Neural cell (in vitro differentiated cells): ENCODE results near the gene TAS2R7. TPM values are rescaled to one million over a fixed set of nuclear protein-coding genes. Genes with fewer than 3 reads are reported as not detected.

ENCODE experiments used
- H2AFZ ChIP-seq: fragments of 200-600, 300-800 bp; sonication (generic), shearing (Covaris generic); 2 replicates; pipeline ENCODE4 v1.6.0; 2014; ENCODE audit warnings: low read depth, mild to moderate bottlenecking, antibody characterized with exemption, low read length, moderate library complexity
- H3F3A ChIP-seq: fragments of 200-600 bp; shearing (Covaris generic); 2 replicates; pipeline ENCODE4 v1.6.1; 2016; ENCODE audit warnings: mild to moderate bottlenecking, moderate library complexity, mixed read lengths, antibody characterized with exemption, low read length; ENCODE audit not compliant: insufficient read depth, poor library complexity, severe bottlenecking
- H3K27ac ChIP-seq: fragments of 200-600, 300-800 bp; sonication (generic), shearing (Covaris generic); 2 replicates; pipeline ENCODE4 v1.5.1; 2014; ENCODE audit warnings: mild to moderate bottlenecking, low read length, moderate library complexity
- H3K27me3 ChIP-seq: fragments of 300-800, 200-600 bp; sonication (generic), shearing (Covaris generic); 2 replicates; pipeline ENCODE4 v1.6.0; 2014; ENCODE audit warnings: mild to moderate bottlenecking, low read depth, low read length, moderate library complexity; ENCODE audit not compliant: insufficient read depth
- H3K36me3 ChIP-seq: fragments of 300-800, 200-600 bp; sonication (generic), shearing (Covaris generic); 2 replicates; pipeline ENCODE4 v1.5.1; 2014; ENCODE audit warnings: mild to moderate bottlenecking, antibody characterized with exemption, low read length, moderate library complexity; ENCODE audit not compliant: insufficient read depth
- H3K4me2 ChIP-seq: fragments of 300-800, 200-600 bp; sonication (generic), shearing (Covaris generic); 2 replicates; pipeline ENCODE4 v1.6.0; 2014; ENCODE audit warnings: mild to moderate bottlenecking, low read length
- H3K4me3 ChIP-seq: fragments of 300-800, 200-600 bp; sonication (generic), shearing (Covaris generic); 2 replicates; pipeline ENCODE4 v1.5.1; 2014; ENCODE audit warnings: mild to moderate bottlenecking, low read length, moderate library complexity
- H3K79me2 ChIP-seq: fragments of 200-600 bp; shearing (Covaris generic); replicated peaks from 2 replicates; pipeline ENCODE4 v1.6.0; 2014; ENCODE audit warnings: mild to moderate bottlenecking, low read length, moderate library complexity; ENCODE audit not compliant: insufficient read depth
- H3K9ac ChIP-seq: fragments of 300-800, 200-600 bp; sonication (generic), shearing (Covaris generic); 2 replicates; pipeline ENCODE4 v1.6.1; 2016; ENCODE audit warnings: mild to moderate bottlenecking, low read length, mixed read lengths
- H3K9me2 ChIP-seq: fragments of 200-600 bp; shearing (Covaris generic); 2 replicates; pipeline ENCODE4 v1.6.1; 2016; ENCODE audit warnings: mild to moderate bottlenecking, low read length, mixed read lengths; ENCODE audit not compliant: insufficient read depth
- H3K9me3 ChIP-seq: fragments of 200-600, 300-800 bp; sonication (generic), shearing (Covaris generic); 2 replicates; pipeline ENCODE4 v1.6.1; 2016; ENCODE audit warnings: mild to moderate bottlenecking, mixed run types, low read length, moderate library complexity, mixed read lengths
- H4K20me1 ChIP-seq: fragments of 200-600 bp; shearing (Covaris generic); 2 replicates; pipeline ENCODE4 v1.6.1; 2016; ENCODE audit warnings: mild to moderate bottlenecking, mixed run types; ENCODE audit not compliant: insufficient read depth
- EP300 ChIP-seq: fragments of 450-650 bp; conservative IDR thresholded peaks from 2 replicates; pipeline ENCODE4 v1.6.1; 2014; ENCODE audit warnings: antibody characterized with exemption, mild to moderate bottlenecking, moderate library complexity; ENCODE audit not compliant: poor library complexity, severe bottlenecking
- EZH2 ChIP-seq: fragments of 200-600, 300-800 bp; shearing (Covaris generic), sonication (generic); IDR thresholded peaks from 2 replicates; pipeline ENCODE4 v1.6.1; 2014; ENCODE audit warnings: antibody characterized with exemption, low read length, borderline replicate concordance, mild to moderate bottlenecking; ENCODE audit not compliant: insufficient read depth, poor library complexity, severe bottlenecking
- MXI1 ChIP-seq: fragments of 450-650 bp; conservative IDR thresholded peaks from 2 replicates; pipeline ENCODE4 v1.6.1; 2014; ENCODE audit warnings: antibody characterized with exemption, mild to moderate bottlenecking; ENCODE audit not compliant: poor library complexity, severe bottlenecking
- POLR2AphosphoS5 ChIP-seq: IDR thresholded peaks from 2 replicates; pipeline ENCODE4 v1.6.1; 2012
- RAD21 ChIP-seq: fragments of 450-650 bp; conservative IDR thresholded peaks from 2 replicates; pipeline ENCODE4 v1.6.1; 2014; ENCODE audit warnings: antibody characterized with exemption, mild to moderate bottlenecking, moderate library complexity
- REST ChIP-seq: IDR thresholded peaks from 2 replicates; pipeline ENCODE4 v1.6.1; 2012; ENCODE audit warnings: borderline replicate concordance
- SMC3 ChIP-seq: fragments of 450-650 bp; conservative IDR thresholded peaks from 2 replicates; pipeline ENCODE4 v1.6.1; 2014; ENCODE audit warnings: antibody characterized with exemption, mild to moderate bottlenecking, moderate library complexity; ENCODE audit not compliant: poor library complexity
- TAF1 ChIP-seq: IDR thresholded peaks from 2 replicates; pipeline ENCODE4 v1.6.1; 2012; ENCODE audit warnings: low read depth
- polyA plus RNA-seq: library from polyadenylated mRNA; depleted of rRNA; stranded (reverse); fragments of >200 nt; gene quantifications from 2 replicates; pipeline ENCODE4 v1.2.3, GENCODE V29; 2014
- TF ChIP-seq, protein P1 (sequence below): fragments of 450-650 bp; IDR thresholded peaks from 2 replicates; pipeline ENCODE4 v1.5.1; 2014; ENCODE audit warnings: antibody characterized with exemption, mild to moderate bottlenecking, moderate library complexity; ENCODE audit not compliant: poor library complexity, severe bottlenecking

TAS2R7 gene
- polyA plus RNA-seq, 1 donor from 2014 or later, result not detected

DNA sequence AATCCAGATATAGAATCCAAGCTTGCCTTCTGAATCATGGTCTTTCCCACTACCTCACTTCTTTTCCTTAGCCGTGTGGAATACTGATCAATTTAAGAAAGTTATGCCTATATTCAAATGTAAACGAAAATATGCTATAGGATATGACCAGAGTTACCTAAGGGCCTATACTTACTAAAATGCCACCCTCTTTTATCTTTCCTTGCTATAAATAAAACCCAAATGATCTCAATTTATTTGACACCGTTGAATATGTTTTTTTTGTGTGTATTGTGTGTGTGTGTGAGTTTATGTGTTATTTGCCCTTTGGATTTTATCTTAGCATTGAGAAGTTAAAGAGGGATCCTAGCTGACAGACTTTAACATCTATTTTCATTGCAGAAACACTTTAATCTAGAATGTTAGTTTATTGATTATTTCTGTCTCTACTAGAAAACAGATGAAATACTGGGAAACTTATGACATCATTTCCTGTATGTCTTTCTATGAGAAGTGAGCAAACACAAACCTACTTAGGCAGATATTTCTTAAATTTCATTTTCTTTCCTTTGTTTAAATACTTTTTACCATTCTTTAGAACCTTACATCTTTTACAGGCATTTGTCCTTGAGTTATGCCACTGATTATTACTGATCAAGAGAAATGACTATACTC is 9.6 kb upstream of the TAS2R7 start:
- no peaks in the 10 kb centered on the region for H3K9me3 ChIP-seq
- H3K79me2 ChIP-seq, result no peaks in the 10 kb centered on the region
- no peak overlapping the region for H2AFZ ChIP-seq
- H3K9ac ChIP-seq, result no peak overlapping the region
- H3K4me3 ChIP-seq, result no peak overlapping the region
- H3K4me2 ChIP-seq, result no peak overlapping the region
- H4K20me1 ChIP-seq, result no peaks in the 10 kb centered on the region
- H3K9me2 ChIP-seq, result no peaks in the 10 kb centered on the region
- no peaks in the 10 kb centered on the region for H3F3A ChIP-seq
- H3K27me3 ChIP-seq, result no peaks in the 10 kb centered on the region
- H3K27ac ChIP-seq, result no peak overlapping the region
- TF ChIP-seq SMC3, result no peak
- TF ChIP-seq TAF1, result no peak
- TF ChIP-seq, protein P1, sequence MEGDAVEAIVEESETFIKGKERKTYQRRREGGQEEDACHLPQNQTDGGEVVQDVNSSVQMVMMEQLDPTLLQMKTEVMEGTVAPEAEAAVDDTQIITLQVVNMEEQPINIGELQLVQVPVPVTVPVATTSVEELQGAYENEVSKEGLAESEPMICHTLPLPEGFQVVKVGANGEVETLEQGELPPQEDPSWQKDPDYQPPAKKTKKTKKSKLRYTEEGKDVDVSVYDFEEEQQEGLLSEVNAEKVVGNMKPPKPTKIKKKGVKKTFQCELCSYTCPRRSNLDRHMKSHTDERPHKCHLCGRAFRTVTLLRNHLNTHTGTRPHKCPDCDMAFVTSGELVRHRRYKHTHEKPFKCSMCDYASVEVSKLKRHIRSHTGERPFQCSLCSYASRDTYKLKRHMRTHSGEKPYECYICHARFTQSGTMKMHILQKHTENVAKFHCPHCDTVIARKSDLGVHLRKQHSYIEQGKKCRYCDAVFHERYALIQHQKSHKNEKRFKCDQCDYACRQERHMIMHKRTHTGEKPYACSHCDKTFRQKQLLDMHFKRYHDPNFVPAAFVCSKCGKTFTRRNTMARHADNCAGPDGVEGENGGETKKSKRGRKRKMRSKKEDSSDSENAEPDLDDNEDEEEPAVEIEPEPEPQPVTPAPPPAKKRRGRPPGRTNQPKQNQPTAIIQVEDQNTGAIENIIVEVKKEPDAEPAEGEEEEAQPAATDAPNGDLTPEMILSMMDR, result no peak
- TF ChIP-seq EP300, result no peak
- no peak for TF ChIP-seq MXI1
- TF ChIP-seq POLR2AphosphoS5, result no peak
- no peak for TF ChIP-seq RAD21
- TF ChIP-seq EZH2, result no peak
- no peak for TF ChIP-seq REST
- H3K36me3 ChIP-seq, result no peaks in the 10 kb centered on the region

DNA sequence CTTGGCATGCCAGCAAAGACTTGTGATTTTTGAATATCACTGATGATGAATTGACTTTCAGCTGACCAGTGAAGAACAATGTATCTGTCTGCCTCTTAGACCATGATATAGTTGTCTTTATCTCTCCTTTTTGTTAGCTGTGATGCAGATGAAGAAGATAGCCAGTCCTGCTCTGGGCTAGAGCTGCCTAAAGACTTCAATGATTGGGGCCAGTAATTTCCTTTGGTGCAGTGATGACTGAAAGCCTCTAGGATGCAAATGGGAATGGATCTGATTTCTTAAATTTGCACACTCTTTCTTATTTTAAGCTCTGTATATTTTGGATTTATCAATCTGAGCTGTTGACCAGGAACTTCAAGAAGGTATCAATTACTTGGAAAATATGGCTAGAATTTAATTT is 7.6 kb upstream of the TAS2R7 start, which contains the start of gene TAS2R9:
Gene TAS2R9 (minus strand): TSS at position 101 of the 400 bp plus-strand sequence. CDS start 93 bp downstream, at position 8.
- TF ChIP-seq TAF1 (no peak), REST (no peak)
- Histone ChIP-seq H3K9me3 (no peaks in the 10 kb centered on the region), H3F3A (no peaks in the 10 kb centered on the region), H3K36me3 (no peaks in the 10 kb centered on the region), H3K9ac (no peak within 1 kb of the TSS), H2AFZ (no peak within 1 kb of the TSS), H3K27me3 (no peaks in the 10 kb centered on the region), H3K9me2 (no peaks in the 10 kb centered on the region), H4K20me1 (no peaks in the 10 kb centered on the region), H3K4me3 (no peak within 1 kb of the TSS), H3K27ac (no peak within 1 kb of the TSS), H3K4me2 (no peak within 1 kb of the TSS), H3K79me2 (no peaks in the 10 kb centered on the region)
